Endothelial cell of umbilical vein (primary cell): ENCODE results near the gene FBXL19.

Experiments used
- EZH2 ChIP-seq: IDR thresholded peaks from 2 replicates; pipeline ENCODE4 v1.6.1; 2012; ENCODE audit warnings: borderline replicate concordance, low read depth, mild to moderate bottlenecking, moderate library complexity, low read length, inconsistent platforms; ENCODE audit not compliant: severe bottlenecking
- JUN ChIP-seq: IDR thresholded peaks from 2 replicates; pipeline ENCODE4 v1.6.1; 2011; ENCODE audit warnings: borderline replicate concordance, low read depth; ENCODE audit not compliant: insufficient read length, insufficient read depth
- POLR2A ChIP-seq: IDR thresholded peaks from 2 replicates; pipeline ENCODE4 v1.6.1; 2012; ENCODE audit warnings: low read depth, mild to moderate bottlenecking, control low read depth, low read length
- POLR2AphosphoS5 ChIP-seq: IDR thresholded peaks from 2 replicates; pipeline ENCODE4 v1.6.1; 2012; ENCODE audit warnings: low read depth, mild to moderate bottlenecking, control low read depth, low read length, moderate library complexity; ENCODE audit not compliant: insufficient read depth
- TF ChIP-seq, protein P1 (sequence below), 2 donors: IDR thresholded peaks; 1 replicate in 1 of 2; 2 replicates in 1 of 2; pipeline ENCODE4 v1.5.1; 2011; ENCODE audit warnings: low read length in 2 of 2, mild to moderate bottlenecking in 2 of 2, moderate library complexity in 2 of 2, control low read depth in 1 of 2, inconsistent platforms in 1 of 2, low read depth in 1 of 2; ENCODE audit not compliant: insufficient read depth in 1 of 2; ENCODE audit errors: extremely low read depth in 1 of 2

DNA sequence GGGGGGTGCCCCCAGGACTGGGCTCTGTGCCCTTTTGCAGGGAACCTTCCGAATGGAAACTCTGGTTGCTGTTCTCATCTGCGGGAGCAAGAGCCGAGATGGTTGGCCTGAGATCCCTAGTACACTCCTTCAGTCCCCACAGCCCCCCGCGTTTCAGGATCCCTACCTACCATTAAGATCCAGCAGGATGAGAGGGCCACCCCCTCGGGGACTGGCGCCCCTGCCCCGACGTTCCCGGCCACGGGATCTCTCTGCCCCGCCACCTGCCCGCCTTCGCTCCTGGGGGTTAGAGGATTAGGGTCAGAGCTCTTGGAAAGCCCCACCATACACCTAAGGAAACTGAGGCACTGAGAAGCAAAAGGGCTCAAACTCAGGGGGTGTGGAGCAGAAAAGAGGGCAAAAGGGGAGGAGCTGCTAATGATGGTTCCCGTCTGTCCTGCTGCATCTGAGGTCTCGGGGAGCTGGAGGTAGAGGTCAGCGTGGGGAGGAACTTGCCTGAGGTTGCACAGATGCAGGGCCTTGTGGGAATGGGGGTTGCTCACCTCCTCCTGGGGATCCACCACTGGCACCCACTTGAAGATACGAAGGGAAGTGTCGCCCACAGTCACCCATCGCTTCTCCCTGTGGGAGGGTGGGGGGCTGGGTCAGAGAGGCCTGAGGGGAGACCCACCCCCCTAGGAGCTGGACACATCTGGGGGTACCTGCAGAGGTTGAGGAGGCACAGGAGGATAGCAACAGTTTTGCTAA lies 30.5 kb upstream of the FBXL19 start:
- TF ChIP-seq, protein P1, sequence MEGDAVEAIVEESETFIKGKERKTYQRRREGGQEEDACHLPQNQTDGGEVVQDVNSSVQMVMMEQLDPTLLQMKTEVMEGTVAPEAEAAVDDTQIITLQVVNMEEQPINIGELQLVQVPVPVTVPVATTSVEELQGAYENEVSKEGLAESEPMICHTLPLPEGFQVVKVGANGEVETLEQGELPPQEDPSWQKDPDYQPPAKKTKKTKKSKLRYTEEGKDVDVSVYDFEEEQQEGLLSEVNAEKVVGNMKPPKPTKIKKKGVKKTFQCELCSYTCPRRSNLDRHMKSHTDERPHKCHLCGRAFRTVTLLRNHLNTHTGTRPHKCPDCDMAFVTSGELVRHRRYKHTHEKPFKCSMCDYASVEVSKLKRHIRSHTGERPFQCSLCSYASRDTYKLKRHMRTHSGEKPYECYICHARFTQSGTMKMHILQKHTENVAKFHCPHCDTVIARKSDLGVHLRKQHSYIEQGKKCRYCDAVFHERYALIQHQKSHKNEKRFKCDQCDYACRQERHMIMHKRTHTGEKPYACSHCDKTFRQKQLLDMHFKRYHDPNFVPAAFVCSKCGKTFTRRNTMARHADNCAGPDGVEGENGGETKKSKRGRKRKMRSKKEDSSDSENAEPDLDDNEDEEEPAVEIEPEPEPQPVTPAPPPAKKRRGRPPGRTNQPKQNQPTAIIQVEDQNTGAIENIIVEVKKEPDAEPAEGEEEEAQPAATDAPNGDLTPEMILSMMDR (IDR thresholded peaks at IDR 0.05; ENCODE audit: extremely low read depth in 1 of 2, insufficient read depth in 1 of 2, low read depth in 1 of 2, low read length in 2 of 2): no peak
- no peak for TF ChIP-seq POLR2AphosphoS5
- no peak for TF ChIP-seq POLR2A
- no peak for TF ChIP-seq JUN
- no peak for TF ChIP-seq EZH2
